ENCODE data around the gene SLC25A38.
"Not testable (repeated sequence)": the region's sequence is repeated elsewhere in the genome, so short reads cannot be mapped to it uniquely, and the experiment has no call there.

GRCh38 chr3:39351134-39351533 is 32.0 kb upstream of the SLC25A38 start:
- TF ChIP-seq CTCF (conservative IDR thresholded peaks at IDR 0.05); ZFX (IDR thresholded peaks at IDR 0.05): not testable (repeated sequence)

All from C4-2B (cell line).